Heart right ventricle (tissue), 16 donors: ENCODE measurements around the gene TOR1AIP1. TPM values are rescaled to one million over a fixed set of nuclear protein-coding genes. Genes with fewer than 3 reads are reported as not detected.

ENCODE experiments used
- ATAC-seq, 8 donors: fragments of 200-7000 bp; cut with Tn5 transposase; one replicate each; pipeline ENCODE4 v1.9.1; 2020; ENCODE audit warnings: mild to moderate bottlenecking in 8 of 8, moderate library complexity in 8 of 8, moderate number of reproducible peaks in 1 of 8
- DNase-seq, 2 donors: peaks; one replicate each; pipeline ENCODE4 v3.0.0-alpha.2; 2020
- H3K27ac ChIP-seq, 10 donors: fragments of 200-600 bp; sonication (generic) in 2 of 10; one replicate each; pipeline versions ENCODE4 v1.5.0 to v1.8.0; 2020 to 2022; ENCODE audit warnings: mild to moderate bottlenecking in 3 of 10
- H3K27me3 ChIP-seq, 7 donors: fragments of 200-600 bp; one replicate each; pipeline ENCODE4 v1.8.0; 2021 to 2022; ENCODE audit warnings: mild to moderate bottlenecking in 2 of 7
- H3K36me3 ChIP-seq, 9 donors: fragments of 200-600 bp; sonication (generic) in 1 of 9; one replicate each; pipeline versions ENCODE4 v1.5.0 to v1.8.0; 2020 to 2022; ENCODE audit warnings: mild to moderate bottlenecking in 2 of 9
- H3K4me1 ChIP-seq, 9 donors: fragments of 200-600 bp; sonication (generic) in 1 of 9; one replicate each; pipeline versions ENCODE4 v1.5.0 to v1.8.0; 2020 to 2022; ENCODE audit warnings: mild to moderate bottlenecking in 4 of 9
- H3K4me3 ChIP-seq, 10 donors: fragments of 200-600 bp; sonication (generic) in 2 of 10; one replicate each; pipeline versions ENCODE4 v1.5.0 to v1.8.0; 2020 to 2022; ENCODE audit warnings: mild to moderate bottlenecking in 7 of 10, moderate library complexity in 2 of 10
- H3K9me3 ChIP-seq, 11 donors: fragments of 200-600 bp in 10 of 11; sonication (generic) in 2 of 11; one replicate each; pipeline versions ENCODE4 v1.5.0 to v1.8.0; 2013 to 2022; ENCODE audit warnings: mild to moderate bottlenecking in 2 of 11, control low read depth in 1 of 11, moderate library complexity in 1 of 11
- WGBS, 2 donors: extraction: QIAGEN DNeasy Blood & Tissue Kit; methylation state at CpG; one replicate each; pipeline ENCODE4 v1.1.7; 2013; ENCODE audit warnings: inconsistent platforms in 1 of 2; 5-methylcytosine and 5-hydroxymethylcytosine counted together
- intact Hi-C, 10 donors: fragments of 100-400 bp; cut with DNase I; formaldehyde crosslinking; loops; one replicate each; pipeline versions ENCODE4 v1.11.1 to v1.14.2; 2022
- polyA plus RNA-seq, 2 donors: library from polyadenylated mRNA; stranded (reverse); fragments of 200-250 nt; gene quantifications; one replicate each; pipeline ENCODE4 v1.2.3, GENCODE V29; 2013
- total RNA-seq, 10 donors: library from RNA; stranded (reverse); fragmentation: NEBNext Ultra II Directional in 3 of 10; extraction: Animal tissue kit (Norgen Biotek cat#: 25700) in 3 of 10; gene quantifications; one replicate each; pipeline versions ENCODE4 v1.2.1 to v1.2.4, GENCODE V29; 2021 to 2023
- TF ChIP-seq, protein P1 (sequence below), 9 donors: fragments of 200-600 bp; sonication (generic) in 2 of 9; IDR thresholded peaks; one replicate each; pipeline versions ENCODE4 v1.5.0 to v1.8.0; 2021 to 2022; ENCODE audit warnings: antibody characterized with exemption in 9 of 9, mild to moderate bottlenecking in 5 of 9, moderate library complexity in 1 of 9
- donor health status: Arrhythmogenic right ventricular cardiomyopathy.
- donor health status: ischemic (EF 13 %, LVEDD 7.1; RV severe dilation, severe dysfunction).
- donor health status: healthy with polysubstance abuse.
- donor health status: DM: no; HTN: yes; CAD: no.
- donor health status: DM: no; HTN: no; CAD: no.
- donor health status: ischemic (EF 25% LVEDD 6.9; RV normal size, moderate dysfunction).
- donor health status: ischemic (EF 25% LVEDD 5.7; RV mildly dilated, moderate dysfunction).
- donor health status: healthy.
- donor health status: DM: yes; HTN: yes; CAD: no.
- donor health status: Ischemic cardiomyopathy.
- donor health status: ischemic (EF 35%, LVEDD 5.7; RV mildly dilated, moderate dysfunction).
- donor health status: nonischemic (EF 11% LVEDD 7.7; RV severe dilation, severe dysfunction).
- donor health status: DM: yes; HTN: yes; CAD: no.
- donor health status: PGD.
- donor health status: ischemic (EF 29% LVEDD 5.4; RV normal size, mild dysfunction).
- donor health status: nonischemic (EF 23%, LVEDD 6.1; RV moderate dilation, normal function).

The TOR1AIP1 gene
- total and polyA plus RNA-seq, 12 donors: 13.4 to 50.3 (median 43.5) TPM

- intact Hi-C loops: loop anchor here in 2 of 10 donors (10.0 kb wide), 2 partner anchors 144 to 154 kb away; no protein-coding TSS in a partner anchor
- no peak for ATAC-seq
- H3K27me3 ChIP-seq: no peaks in the 10 kb centered on the region
- peaks cover 0 to 3% (median 0%) of the 10 kb centered on the region in 9 donors for H3K4me1 ChIP-seq
- H3K9me3 ChIP-seq: no peaks in the 10 kb centered on the region
- TF ChIP-seq, protein P1, sequence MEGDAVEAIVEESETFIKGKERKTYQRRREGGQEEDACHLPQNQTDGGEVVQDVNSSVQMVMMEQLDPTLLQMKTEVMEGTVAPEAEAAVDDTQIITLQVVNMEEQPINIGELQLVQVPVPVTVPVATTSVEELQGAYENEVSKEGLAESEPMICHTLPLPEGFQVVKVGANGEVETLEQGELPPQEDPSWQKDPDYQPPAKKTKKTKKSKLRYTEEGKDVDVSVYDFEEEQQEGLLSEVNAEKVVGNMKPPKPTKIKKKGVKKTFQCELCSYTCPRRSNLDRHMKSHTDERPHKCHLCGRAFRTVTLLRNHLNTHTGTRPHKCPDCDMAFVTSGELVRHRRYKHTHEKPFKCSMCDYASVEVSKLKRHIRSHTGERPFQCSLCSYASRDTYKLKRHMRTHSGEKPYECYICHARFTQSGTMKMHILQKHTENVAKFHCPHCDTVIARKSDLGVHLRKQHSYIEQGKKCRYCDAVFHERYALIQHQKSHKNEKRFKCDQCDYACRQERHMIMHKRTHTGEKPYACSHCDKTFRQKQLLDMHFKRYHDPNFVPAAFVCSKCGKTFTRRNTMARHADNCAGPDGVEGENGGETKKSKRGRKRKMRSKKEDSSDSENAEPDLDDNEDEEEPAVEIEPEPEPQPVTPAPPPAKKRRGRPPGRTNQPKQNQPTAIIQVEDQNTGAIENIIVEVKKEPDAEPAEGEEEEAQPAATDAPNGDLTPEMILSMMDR (IDR thresholded peaks at IDR 0.05): no peak
- H3K27ac ChIP-seq: no peak overlapping the region
- 68% methylated on average over 1 of the region's 1 CpG for WGBS, 2 donors
- DNase-seq: no peak
- H3K36me3 ChIP-seq: peaks cover 0 to 99% (median 71%) of the 10 kb centered on the region in 9 donors
- no peak overlapping the region for H3K4me3 ChIP-seq
These were observed 28.8 kb downstream of the TOR1AIP1 start for GRCh38 chr1:179910934-179911333.

DNA sequence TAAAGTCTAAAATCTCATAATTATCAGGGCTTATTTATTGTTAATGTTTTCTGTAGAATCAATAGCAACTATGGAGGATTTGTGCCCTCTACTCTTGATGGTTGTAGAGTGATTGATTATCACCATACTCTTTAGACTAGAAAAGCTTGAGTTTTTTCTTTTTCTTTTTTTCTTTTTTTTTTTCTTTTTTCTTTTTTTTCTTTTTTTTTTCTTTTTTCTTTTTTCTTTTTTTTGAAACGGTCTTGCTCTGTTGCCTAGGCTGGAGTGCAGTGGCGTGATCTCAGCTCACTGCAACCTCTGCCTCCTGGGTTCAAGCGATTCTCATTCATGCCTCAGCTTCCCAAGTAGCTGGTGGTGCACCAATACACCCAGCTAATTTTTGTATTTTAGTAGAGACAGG is 29.7 kb downstream of the TOR1AIP1 start:
- intact Hi-C loops: loop anchor here in 2 of 10 donors (10.0 kb wide), 2 partner anchors 143 to 153 kb away; no protein-coding TSS in a partner anchor
- 99 to 100% methylated on average over 3 of the region's 3 CpGs for WGBS, 2 donors
- DNase-seq: no peak
- H3K27me3 ChIP-seq: no peaks in the 10 kb centered on the region
- no peaks in the 10 kb centered on the region for H3K9me3 ChIP-seq
- H3K4me3 ChIP-seq: no peak overlapping the region
- no peak overlapping the region for H3K27ac ChIP-seq
- peaks cover 0 to 100% (median 71%) of the 10 kb centered on the region in 9 donors for H3K36me3 ChIP-seq
- TF ChIP-seq, protein P1 (IDR thresholded peaks at IDR 0.05): no peak
- no peak for ATAC-seq
- H3K4me1 ChIP-seq: peaks cover 0 to 3% (median 0%) of the 10 kb centered on the region in 9 donors

GRCh38 chr1:179917601-179918429 is 35.7 kb downstream of the TOR1AIP1 start:
- Histone ChIP-seq H3K4me1 (peaks cover 0 to 9% (median 4%) of the 10 kb centered on the region in 9 donors), H3K4me3 (no peak overlapping the region), H3K27me3 (no peaks in the 10 kb centered on the region), H3K27ac (no peak overlapping the region), H3K9me3 (no peaks in the 10 kb centered on the region), H3K36me3 (peaks cover 0 to 97% (median 65%) of the 10 kb centered on the region in 9 donors)
- ATAC-seq: no peak
- 85 to 86% methylated on average over 10 of the region's 10 CpGs for WGBS, 2 donors
- TF ChIP-seq, protein P1 (IDR thresholded peaks at IDR 0.05): no peak
- no peak for DNase-seq
- intact Hi-C loops: loop anchor here in 2 of 10 donors (10.0 kb wide), 2 partner anchors 137 to 147 kb away; no protein-coding TSS in a partner anchor

GRCh38 chr1:179921472-179921871 is 39.4 kb downstream of the TOR1AIP1 start:
- no peak overlapping the region for H3K27ac ChIP-seq
- intact Hi-C loops: no loop called here
- H3K27me3 ChIP-seq: no peaks in the 10 kb centered on the region
- ATAC-seq: no peak
- no peak for DNase-seq
- peaks cover 0 to 61% (median 30%) of the 10 kb centered on the region in 9 donors for H3K36me3 ChIP-seq
- TF ChIP-seq, protein P1 (IDR thresholded peaks at IDR 0.05): no peak
- 86 to 88% methylated on average over 1 of the region's 1 CpG for WGBS, 2 donors
- no peaks in the 10 kb centered on the region for H3K9me3 ChIP-seq
- peaks cover 0 to 15% (median 4%) of the 10 kb centered on the region in 9 donors for H3K4me1 ChIP-seq
- no peak overlapping the region for H3K4me3 ChIP-seq
